Uterus (tissue), 4 donors: ENCODE measurements around the gene GRXCR2. TPM values are rescaled to one million over a fixed set of nuclear protein-coding genes. Genes with fewer than 3 reads are reported as not detected.
A peak's percentile ranks its signal among the peaks of the same experiment; 100 is the strongest.

Source experiments
- DNase-seq, 2 donors: peaks; one replicate each; pipeline ENCODE4 v3.0.0-alpha.2; 2019 to 2020
- H3K27ac ChIP-seq, 2 donors: fragments of 200-600 bp; sonication (generic); 1 replicate in 1 of 2; 2 replicates in 1 of 2; pipeline ENCODE4 v1.5.1; 2016 to 2018
- H3K27me3 ChIP-seq, 2 donors: fragments of 200-600 bp; sonication (generic); one replicate each; pipeline ENCODE4 v1.5.1; 2018 to 2019; ENCODE audit warnings: control low read depth in 1 of 2
- H3K36me3 ChIP-seq, 2 donors: fragments of 200-600 bp; sonication (generic); one replicate each; pipeline ENCODE4 v1.5.1; 2019; ENCODE audit warnings: control low read depth in 1 of 2
- H3K4me1 ChIP-seq, 2 donors: fragments of 200-600 bp; sonication (generic); one replicate each; pipeline ENCODE4 v1.5.1; 2018 to 2019; ENCODE audit warnings: control low read depth in 1 of 2
- H3K4me3 ChIP-seq, 2 donors: fragments of 200-600 bp; sonication (generic); 1 replicate in 1 of 2; 2 replicates in 1 of 2; pipeline ENCODE4 v1.5.1; 2018 to 2019; ENCODE audit warnings: mild to moderate bottlenecking in 1 of 2
- H3K9me3 ChIP-seq, 2 donors: fragments of 200-600 bp; sonication (generic); one replicate each; pipeline ENCODE4 v1.5.1; 2019; ENCODE audit warnings: control low read depth in 1 of 2
- POLR2A ChIP-seq, 2 donors: fragments of 450-650 bp; IDR thresholded peaks; one replicate each; pipeline ENCODE4 v1.6.1; 2016; ENCODE audit warnings: antibody characterized with exemption in 2 of 2, mild to moderate bottlenecking in 1 of 2, moderate library complexity in 1 of 2
- intact Hi-C: fragments of 100-400 bp; cut with DNase I; formaldehyde crosslinking; loops from one replicate; pipeline ENCODE4 v1.15.1; 2023; ENCODE audit warnings: low total_unique reads
- total RNA-seq, 4 donors: library from RNA; depleted of rRNA in 3 of 4; stranded (reverse); fragments of >200 nt in 3 of 4; gene quantifications; one replicate each; pipeline versions ENCODE4 v1.1.0 to v1.2.4, GENCODE V29; 2014 to 2023
- TF ChIP-seq, protein P1 (sequence below), 4 experiments: fragments of 200-600 bp in 2 of 4; fragments of 450-650 bp in 2 of 4; sonication (generic) in 2 of 4; IDR thresholded peaks; one replicate each; pipeline ENCODE4 v1.5.1; 2016 to 2019; ENCODE audit warnings: antibody characterized with exemption in 4 of 4, mild to moderate bottlenecking in 2 of 4, moderate library complexity in 1 of 4
- donor health status: DM: yes; HTN: yes; CAD: no.

The GRXCR2 gene
- total RNA-seq, 4 donors from 2014 or later: not detected

DNA sequence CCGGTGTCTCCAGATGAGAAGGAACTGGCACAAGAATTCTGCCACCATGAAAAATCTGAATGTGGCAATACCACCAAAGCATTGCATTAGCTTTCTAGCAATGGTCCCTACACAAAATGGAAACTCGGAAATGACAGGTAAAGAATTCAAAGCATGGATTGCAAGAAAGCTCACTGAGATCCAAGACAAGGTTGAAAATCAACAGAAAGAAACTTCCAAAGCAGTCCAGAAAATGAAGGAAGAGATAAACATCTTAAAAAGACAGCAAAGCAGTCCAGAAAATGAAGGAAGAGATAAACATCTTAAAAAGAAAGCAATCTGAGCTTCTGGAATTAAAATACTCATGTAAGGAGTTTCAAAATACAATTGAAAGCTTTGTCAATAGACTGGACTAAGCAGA lies 16.8 kb upstream of the GRXCR2 start:
- DNase-seq: no peak
- intact Hi-C loops: no loop called here
- peaks cover 0 to 3% of the 10 kb centered on the region in 2 donors for H3K9me3 ChIP-seq
- no peaks in the 10 kb centered on the region for H3K36me3 ChIP-seq
- no peaks in the 10 kb centered on the region for H3K4me1 ChIP-seq
- no peaks in the 10 kb centered on the region for H3K27me3 ChIP-seq
- no peak overlapping the region for H3K4me3 ChIP-seq
- TF ChIP-seq POLR2A (IDR thresholded peaks at IDR 0.05): no peak
- TF ChIP-seq, protein P1, sequence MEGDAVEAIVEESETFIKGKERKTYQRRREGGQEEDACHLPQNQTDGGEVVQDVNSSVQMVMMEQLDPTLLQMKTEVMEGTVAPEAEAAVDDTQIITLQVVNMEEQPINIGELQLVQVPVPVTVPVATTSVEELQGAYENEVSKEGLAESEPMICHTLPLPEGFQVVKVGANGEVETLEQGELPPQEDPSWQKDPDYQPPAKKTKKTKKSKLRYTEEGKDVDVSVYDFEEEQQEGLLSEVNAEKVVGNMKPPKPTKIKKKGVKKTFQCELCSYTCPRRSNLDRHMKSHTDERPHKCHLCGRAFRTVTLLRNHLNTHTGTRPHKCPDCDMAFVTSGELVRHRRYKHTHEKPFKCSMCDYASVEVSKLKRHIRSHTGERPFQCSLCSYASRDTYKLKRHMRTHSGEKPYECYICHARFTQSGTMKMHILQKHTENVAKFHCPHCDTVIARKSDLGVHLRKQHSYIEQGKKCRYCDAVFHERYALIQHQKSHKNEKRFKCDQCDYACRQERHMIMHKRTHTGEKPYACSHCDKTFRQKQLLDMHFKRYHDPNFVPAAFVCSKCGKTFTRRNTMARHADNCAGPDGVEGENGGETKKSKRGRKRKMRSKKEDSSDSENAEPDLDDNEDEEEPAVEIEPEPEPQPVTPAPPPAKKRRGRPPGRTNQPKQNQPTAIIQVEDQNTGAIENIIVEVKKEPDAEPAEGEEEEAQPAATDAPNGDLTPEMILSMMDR (IDR thresholded peaks at IDR 0.05): no peak
- H3K27ac ChIP-seq: no peak overlapping the region

DNA sequence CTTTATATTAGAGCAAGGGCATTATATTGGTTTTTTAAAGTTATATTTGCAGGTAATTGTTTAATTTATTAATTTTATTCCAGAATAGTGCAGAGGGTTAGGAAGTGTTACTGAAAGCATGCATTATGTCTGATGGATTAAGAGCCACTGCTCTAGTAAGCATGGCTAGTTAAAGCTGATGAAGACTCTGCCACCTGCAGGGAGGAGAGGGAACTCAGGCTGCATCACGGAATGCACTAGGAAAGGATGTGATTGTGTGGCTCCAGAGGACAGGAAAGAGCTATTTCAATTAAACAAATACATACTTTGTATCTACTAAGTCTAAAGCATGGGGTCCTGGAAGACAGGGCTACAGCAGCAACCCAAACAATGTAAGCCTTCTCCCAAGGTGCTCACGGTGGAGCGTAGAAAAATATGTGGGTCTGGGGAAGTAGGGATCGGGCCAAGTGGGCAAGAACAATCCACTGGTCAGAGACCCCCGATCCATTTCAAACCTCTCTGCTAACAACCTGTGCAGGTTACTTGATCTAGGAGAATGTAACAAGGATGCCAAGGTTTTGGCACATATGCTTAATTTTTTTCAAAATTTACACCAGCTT lies 15.3 kb upstream of the GRXCR2 start:
- Histone ChIP-seq H3K9me3 (peaks cover 0 to 3% of the 10 kb centered on the region in 2 donors), H3K27ac (no peak overlapping the region), H3K4me1 (no peaks in the 10 kb centered on the region), H3K36me3 (no peaks in the 10 kb centered on the region), H3K4me3 (no peak overlapping the region), H3K27me3 (no peaks in the 10 kb centered on the region)
- TF ChIP-seq, protein P1 (IDR thresholded peaks at IDR 0.05): peak; percentile 5 to 37 (median 22)
- TF ChIP-seq POLR2A (IDR thresholded peaks at IDR 0.05): no peak
- intact Hi-C loops: no loop called here
- no peak for DNase-seq

DNA sequence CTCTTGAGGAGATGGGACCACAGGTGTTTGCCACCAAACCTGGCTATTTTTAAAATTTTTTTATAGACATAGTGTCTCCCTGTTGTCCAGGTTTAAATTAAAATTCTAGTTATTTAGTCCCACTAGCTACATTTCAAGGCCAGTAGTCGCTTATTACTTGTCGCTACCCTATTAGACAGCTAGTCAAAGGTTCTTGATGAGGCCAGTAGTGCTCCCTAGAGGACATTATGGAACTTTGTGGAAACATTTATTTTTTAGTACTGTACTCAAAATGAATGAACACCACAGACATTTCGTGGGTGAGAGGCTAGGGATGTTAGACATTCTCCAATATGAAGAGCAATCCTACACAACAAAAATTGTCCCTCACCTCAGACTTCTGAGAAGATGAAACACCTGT lies 14.4 kb upstream of the GRXCR2 start:
- no peak for TF ChIP-seq POLR2A (IDR thresholded peaks at IDR 0.05)
- TF ChIP-seq, protein P1 (IDR thresholded peaks at IDR 0.05): no peak
- Histone ChIP-seq H3K36me3 (no peaks in the 10 kb centered on the region), H3K9me3 (peaks cover 0 to 3% of the 10 kb centered on the region in 2 donors), H3K4me1 (no peaks in the 10 kb centered on the region), H3K27ac (no peak overlapping the region), H3K4me3 (no peak overlapping the region), H3K27me3 (no peaks in the 10 kb centered on the region)
- DNase-seq: no peak
- intact Hi-C loops: no loop called here

DNA sequence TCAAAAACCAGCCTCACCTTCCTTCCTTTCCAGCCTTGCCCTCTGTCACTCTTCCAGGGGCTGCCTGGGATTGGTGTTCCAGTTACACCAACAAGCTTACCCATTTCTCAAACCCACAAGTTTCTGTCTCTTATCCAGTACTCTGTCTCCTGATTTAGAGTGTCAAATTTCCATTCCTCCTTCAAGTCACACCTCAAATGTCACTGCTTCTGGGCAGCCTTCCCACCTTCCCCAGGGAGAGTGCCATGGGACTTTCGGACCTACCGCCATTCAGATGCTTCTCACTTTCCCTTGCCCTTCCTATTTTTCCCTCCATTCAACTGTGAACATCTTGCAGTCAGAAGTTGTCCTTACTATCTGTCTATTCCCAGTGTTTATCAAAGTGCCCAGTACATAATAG lies 2.0 kb upstream of the GRXCR2 start:
- no peaks in the 10 kb centered on the region for H3K36me3 ChIP-seq
- TF ChIP-seq, protein P1 (IDR thresholded peaks at IDR 0.05): no peak
- TF ChIP-seq POLR2A (IDR thresholded peaks at IDR 0.05): no peak
- no peak overlapping the region for H3K4me3 ChIP-seq
- H3K27ac ChIP-seq: no peak overlapping the region
- H3K27me3 ChIP-seq: no peaks in the 10 kb centered on the region
- H3K4me1 ChIP-seq: no peaks in the 10 kb centered on the region
- intact Hi-C loops: no loop called here
- DNase-seq: no peak
- no peaks in the 10 kb centered on the region for H3K9me3 ChIP-seq

DNA sequence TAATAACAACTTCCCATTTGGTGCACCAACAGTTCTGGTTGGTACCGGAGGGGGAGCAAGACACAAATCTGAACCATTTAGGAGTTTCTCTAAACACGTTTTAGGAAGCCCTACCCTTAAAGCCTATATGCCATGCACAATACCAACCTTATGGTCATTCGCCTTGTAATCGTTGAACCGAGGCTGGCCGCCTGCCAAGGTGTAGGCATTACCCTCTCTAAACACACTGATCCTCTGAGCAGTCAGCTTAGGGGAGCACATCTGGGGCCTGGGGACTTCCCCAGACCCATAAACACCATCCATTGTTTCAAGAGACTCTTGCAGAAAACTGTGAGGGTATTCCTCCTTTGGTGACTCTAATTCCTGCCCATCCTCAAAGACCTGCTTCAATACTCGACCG lies 328 bp downstream of the GRXCR2 start:
- intact Hi-C loops: no loop called here
- no peaks in the 10 kb centered on the region for H3K4me1 ChIP-seq
- no peaks in the 10 kb centered on the region for H3K9me3 ChIP-seq
- no peaks in the 10 kb centered on the region for H3K36me3 ChIP-seq
- no peaks in the 10 kb centered on the region for H3K27me3 ChIP-seq
- TF ChIP-seq, protein P1 (IDR thresholded peaks at IDR 0.05): no peak
- no peak for TF ChIP-seq POLR2A (IDR thresholded peaks at IDR 0.05)
- no peak overlapping the region for H3K27ac ChIP-seq
- DNase-seq: no peak
- H3K4me3 ChIP-seq: no peak overlapping the region
